Measurements from ENCODE around the gene BICC1.
A peak's percentile ranks its signal among the peaks of the same experiment; 100 is the strongest.

The BICC1 gene

DNA sequence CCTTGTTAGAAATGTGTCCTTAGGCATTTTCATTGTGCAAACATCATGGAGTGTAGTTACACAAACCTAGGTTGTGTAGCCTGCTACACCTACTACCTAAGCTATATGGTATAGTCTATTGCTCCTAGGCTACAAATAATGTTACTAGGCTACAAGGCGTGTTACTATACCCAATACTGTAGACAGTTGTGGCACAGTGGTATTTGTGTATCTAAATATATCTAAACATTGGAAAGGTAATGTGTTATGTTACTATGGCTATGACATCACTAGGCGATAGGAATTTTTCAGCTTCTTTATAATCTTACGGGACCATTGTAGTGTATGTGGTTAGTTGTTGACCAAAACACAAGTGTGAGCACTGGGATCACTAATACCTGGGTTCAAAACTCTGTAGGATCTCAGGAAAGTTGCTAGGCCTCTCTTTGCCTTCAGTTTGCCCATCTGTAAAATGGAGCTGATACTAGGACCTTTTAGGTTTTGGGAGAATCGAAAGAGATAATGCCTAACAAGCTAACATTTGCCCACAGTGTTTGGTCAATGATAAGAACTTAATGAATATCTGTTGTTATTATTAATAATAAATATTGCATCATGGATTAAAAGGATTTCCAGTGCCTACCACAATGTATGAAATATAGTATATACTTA is 2.7 kb downstream of the BICC1 start:
- DNase-seq = no peak

DNA sequence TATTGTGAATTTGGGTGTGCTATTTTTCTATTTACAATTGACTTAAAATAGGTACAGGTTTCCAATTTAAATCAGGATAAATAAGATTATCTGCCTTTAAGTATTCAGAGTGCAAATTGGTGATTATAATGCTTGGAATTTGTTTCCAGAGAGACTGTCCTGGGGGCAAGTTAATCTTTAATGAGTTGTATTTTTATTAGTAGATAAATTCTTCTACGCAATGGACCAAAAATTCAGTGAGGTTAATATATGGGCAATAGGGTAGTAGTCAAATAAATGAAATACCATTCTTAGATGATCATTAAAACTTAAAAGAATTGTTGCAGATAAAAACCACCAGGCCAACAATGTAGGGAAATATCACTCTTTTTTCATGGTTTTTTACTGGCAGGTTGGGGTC is 3.4 kb downstream of the BICC1 start:
- no peak for DNase-seq

DNA sequence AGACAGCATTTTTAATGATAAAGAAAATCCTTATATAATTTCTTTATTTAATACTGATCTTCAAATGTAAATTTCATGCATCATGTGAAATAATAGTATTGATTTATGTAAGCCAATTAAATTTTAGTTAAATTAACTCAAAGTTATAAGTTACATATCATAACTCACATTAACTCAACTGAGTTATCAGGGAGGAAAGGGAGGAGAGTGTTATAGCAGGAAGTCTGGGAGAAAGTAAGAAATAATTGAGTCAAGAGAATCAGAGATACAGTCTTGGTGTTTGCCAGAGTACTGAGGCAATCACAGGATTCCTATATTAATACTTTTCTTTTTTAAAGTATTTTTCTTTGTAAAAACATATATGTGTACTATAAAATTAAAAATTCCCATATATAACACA is 4.0 kb downstream of the BICC1 start:
- no peak for DNase-seq

DNA sequence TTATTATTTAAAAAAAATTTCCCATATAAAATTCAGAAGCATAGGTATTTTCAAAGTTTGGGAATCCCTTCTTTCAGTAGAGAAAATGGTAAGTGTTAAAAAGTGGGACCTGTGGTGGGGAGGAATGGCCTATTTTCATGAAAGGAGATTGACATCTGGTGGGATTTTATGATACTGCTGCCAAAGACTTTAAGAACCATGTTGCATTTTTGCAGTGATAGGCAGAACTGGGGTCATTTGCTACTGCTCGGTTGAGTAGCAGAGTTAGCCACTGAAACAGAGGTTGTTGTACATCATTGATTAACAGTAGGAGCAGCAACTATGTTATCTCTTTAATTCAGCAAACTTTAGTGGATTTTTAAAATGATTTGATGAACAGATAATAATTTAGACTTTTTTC is 4.4 kb downstream of the BICC1 start:
- no peak for DNase-seq

DNA sequence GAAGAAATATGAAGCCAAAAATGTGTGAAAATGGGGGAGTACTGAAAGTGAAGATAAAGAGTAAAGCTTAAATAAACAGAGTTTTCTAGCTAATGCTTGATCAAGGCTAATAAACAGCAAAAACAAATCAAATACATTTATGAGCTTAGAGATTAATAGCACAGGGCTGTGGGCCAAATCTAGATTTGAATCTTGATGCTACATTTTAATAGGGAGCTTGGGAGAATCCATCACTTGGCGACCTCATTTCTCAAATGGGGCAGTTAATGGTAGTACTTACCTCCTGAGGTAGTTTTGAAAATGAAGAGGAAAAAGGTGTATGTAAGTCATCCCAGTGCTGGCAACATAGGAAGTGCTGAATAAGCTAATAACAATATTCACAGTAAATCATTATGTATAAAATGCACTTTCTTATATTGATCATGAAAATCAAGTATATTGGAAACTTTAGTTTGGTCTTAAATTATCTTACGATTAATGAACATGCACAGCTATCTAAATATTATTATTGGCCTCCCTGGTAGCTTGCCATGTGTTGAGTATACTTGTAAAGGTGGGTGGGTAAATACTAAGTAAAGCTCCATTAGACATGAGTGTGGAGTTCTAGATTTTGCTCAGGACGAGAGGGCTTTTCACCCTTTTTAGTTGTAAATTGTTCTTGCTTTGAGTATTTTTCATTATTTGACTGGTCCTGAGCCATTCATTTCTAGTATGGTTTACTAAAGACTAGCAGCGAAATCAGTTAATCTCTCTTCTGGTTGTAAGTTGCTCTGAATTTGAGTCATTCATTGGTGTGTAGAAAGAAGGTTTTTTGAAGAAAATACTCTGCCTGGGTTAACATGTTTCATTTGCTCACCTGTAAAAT is 5.1 kb downstream of the BICC1 start:
- DNase-seq = no peak

DNA sequence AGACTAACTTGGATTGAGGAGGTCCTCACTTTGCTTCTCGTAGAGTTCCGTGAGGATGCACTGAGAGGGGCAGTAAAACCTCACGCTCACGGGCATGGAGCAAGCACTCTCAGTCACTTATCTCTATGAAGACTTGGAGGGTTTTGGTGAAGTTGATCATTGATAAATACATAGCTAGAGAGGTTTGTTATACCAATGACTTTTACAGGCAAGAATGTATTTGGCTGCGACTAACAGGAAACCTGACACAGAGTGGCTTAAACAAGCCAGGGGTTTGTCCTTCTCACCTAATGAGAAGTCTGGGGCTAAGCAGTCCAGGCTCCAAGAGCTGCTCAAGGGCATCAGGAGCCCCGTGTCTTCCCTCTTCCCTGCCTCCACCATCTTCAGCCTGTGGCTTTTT is 6.1 kb downstream of the BICC1 start:
- no peak for DNase-seq

DNA sequence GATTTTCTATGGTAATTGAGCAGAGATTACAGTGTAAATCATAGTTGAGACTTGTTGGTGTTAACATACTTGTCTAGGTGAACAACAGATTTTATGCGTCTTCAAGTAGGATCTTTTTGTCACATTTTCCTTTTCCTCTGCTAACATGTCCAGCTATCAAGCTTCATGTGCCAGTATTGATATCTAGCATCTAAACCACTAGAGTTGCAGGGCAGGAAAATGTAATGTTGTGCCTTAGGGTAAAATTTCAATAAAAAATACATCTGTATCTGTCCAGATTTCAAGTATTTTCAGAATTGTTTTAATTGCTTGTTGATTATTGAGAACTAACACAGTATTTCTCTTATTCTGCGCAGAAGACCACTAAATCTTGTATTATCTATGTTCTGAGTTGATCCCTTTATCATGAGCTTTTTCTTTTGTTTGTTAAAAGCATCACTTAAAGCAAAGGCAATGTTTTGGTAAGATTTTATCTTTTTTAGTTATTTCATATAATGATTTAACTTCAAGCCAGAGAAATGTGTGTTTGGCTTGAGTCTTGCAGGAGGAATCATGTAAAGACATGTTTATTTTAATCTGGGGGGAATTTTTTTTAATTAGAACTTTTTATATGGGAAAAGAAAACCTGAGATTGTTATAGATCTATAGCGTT is 16.5 kb downstream of the BICC1 start:
- no peak for DNase-seq

DNA sequence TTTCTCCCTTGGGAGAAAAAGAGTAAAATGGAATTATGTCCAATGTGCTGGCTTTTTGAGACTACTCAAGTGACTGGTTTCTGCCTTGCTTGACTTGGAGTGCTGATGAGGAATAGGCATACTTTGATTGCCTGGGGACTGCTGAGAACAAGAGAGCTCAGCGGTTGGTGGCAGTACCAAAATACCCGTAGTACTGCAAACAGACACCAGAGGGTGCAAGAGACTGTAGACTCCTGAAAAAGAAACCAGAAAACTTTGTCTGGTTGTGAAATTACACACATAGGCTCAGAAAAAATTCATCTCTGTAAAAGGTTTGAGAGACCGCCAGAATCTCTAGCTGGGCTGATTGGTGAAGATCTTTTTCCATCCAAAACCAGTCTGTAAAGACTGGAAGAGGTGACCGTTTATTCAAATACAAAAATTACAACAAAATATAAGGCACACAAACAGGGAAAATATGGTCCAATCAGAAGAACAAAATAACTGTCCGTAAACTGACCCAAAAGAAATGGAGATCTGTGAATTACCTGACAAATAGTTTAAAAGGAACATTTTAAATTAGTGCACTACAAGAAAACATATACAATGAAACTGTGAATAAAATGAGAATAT is 18.5 kb downstream of the BICC1 start:
- DNase-seq = peak; percentile 21

DNA sequence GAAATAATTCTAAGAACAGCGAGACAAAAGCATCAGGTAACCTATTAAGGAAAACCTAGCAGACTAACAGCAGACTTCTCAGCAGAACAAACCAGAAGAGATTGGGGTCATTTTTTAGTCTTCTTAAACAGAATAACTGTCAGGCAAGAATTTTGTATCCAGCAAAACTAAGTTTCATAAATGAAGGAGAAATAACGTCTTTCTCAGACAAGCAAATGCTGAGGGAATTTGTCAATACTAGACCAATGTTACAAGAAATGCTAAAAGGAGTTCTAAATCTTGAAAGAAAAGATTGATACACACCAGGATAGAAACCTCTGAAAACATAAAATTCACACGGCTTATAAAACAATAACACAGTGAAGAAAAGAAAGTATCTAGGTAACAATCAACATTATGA is 22.6 kb downstream of the BICC1 start:
- DNase-seq = no peak

DNA sequence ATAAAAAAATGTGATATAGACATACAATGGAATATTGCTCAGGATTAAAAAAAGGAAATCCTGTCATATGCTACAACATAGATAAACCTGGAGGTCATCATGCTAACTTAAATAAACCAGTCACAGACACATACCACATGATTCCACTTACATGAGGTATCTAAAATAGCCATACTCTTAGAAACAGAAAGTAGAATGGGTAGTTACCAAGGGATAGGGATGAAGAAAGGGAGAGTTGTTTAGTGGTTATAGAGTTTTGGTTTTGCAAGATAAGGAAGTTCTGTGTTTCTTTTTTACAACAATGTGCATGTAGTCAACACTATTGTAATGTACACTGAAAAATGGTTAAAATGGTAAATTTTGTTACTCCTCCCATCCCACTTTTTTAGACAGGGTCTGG is 30.5 kb downstream of the BICC1 start:
- DNase-seq = no peak

DNA sequence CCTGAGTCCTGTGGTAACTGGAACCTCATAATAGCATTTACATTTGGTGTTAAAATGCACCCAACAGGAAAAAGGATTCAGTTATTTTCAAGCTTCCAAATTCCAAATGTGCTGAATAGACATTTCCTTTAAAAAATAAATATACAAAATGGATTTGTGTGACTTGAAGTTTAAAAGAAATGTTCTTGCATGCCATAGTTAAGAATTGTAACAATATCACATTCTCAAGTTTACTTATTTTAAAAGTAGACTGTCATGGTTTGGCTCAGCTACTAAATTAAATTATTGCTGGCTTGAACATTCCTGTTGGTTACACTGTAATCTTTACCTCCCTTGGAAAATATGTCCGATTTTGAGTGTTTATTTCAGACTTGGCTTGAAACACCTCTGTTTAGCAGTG is 31.5 kb downstream of the BICC1 start:
- no peak for DNase-seq

DNA sequence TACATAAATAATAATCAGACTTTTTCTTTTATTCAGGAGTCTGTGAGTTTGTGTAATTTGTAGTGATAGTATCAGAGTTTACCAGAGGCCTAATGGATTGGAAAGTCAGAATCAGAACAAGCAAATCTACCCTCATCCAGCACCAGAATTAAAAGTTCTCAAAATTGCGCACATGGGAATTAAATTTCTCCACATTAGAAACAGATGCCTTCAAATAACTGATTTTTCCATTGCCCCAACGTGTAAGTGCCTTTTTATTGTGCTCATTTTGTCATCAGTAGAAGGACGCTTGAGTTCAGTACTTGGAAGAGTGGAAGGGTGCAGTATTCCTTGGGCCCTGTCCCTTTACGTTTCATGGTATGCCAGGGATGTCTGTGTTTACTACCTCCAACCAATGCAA is 32.8 kb downstream of the BICC1 start:
- no peak for DNase-seq

DNA sequence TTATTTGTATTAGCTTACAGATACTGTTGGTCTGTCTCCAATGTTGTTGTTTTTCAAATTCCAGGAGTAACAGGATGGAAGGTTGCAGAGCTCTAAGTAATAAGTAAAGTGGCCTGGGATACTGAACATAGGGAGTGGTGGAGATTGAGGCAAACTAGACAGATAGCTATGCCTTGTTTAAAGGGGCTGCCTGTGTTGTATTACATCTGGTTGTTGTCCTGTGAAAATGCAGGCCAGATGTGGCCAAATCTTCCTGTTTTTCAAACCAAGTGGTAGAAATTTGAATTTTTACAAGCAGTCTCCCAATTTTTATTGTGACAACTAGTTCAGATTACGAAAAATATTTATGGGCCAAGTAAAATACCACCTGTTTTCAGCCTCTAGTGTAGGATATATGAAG is 33.5 kb downstream of the BICC1 start:
- no peak for DNase-seq

DNA sequence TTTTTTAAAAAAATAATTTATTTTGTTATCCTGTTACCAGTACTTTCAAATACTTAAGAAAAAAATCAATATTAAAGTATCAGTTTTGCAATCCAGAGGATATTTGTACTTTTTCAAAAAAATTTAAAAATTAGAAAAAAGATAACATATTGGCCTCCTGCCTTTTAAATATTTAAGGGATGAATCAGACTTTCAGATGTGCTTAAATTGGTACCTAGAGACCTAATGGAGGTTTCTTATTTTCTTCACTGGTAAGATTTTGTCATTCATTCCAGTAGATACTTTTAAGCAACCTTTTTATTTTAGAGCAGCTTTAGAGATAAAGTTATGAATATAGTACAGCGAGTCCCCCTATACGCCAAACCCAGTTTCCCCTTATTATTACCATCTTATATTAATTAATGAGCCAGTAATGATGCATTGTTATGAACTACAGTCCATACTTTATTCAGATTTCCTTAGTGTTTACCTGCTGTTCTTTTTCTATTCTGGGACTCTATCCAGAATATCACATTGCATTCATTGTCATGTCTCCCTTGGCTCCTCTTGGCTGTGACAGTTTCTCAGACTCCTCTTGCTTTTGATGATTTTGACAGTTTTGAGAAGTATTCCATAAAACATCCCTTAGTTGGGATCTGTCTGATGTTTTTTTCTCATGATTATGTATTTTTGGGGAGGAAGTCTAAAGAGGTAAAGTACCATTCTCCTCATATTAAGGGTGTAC is 34.2 kb downstream of the BICC1 start:
- DNase-seq = no peak

DNA sequence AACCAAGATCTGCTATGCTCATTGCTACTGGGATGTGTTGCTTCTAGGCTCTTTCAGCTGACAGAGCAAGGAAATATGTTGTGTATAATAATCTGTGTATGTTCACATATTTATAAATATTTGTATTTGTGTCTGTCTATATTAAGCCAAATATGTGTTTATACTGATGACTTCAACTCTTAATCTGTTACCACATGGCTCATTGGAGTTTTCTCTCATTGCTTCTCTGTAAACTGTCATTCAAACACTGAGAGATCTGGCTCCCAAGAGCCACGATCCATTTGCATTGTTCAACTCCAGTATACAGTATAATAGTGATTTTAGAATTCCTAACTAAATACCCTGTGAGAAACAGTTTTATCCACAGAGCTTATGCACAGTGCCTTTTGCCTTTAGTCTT is 35.3 kb downstream of the BICC1 start:
- DNase-seq = no peak

DNA sequence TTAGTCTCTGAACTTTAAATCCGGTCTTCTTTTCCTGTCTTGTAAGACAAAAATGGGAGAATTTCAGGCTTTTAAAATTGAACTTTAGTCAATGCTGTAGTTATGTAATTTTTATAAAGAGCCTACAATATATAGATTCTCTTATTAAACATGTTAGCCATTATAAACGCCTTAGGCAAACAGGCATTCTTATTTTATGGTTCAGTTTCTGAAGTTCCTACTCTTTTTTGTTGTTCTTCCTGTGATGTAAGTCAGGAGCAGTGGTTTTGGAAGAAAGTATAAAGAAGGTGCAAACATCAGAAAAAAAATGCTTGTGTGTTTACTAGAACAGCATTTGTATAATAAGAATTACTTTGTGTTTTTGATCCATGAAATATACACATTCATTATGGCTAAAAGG is 41.6 kb downstream of the BICC1 start:
- no peak for DNase-seq

DNA sequence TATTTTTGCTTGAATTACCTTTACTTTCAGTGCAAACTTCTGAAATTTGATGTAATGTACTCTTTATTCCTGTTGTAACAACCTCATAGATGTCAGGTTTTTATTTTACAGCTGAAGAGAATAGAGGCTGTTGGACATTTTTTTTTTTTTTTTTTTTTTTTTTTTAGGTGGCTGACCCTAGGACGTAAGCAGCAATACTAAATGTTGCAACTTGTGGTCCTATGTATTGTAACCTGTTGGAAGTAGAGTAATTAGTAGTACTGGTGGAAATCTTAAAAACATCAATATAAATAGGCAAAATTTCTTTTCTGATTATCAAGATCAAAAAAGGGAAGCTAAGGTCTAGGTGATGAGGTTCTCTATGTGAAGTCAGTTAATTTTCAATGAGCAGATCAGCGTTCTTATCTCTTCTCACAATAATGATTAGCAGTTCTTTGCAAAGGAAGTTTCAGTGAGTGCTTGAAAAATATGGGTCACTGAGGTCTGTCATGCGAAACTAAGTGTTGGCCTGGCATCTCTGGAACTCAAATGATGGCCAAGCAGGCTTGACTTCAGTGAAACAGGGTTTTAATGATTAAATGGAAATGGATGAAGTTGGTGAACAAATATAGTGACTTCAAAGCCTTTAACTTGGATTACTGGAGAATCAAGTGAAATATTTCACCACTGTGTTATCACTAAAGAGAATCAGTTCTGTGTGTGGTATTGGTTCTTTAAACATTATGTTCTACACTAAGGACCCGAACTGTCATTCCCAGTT is 42.7 kb downstream of the BICC1 start:
- no peak for DNase-seq

DNA sequence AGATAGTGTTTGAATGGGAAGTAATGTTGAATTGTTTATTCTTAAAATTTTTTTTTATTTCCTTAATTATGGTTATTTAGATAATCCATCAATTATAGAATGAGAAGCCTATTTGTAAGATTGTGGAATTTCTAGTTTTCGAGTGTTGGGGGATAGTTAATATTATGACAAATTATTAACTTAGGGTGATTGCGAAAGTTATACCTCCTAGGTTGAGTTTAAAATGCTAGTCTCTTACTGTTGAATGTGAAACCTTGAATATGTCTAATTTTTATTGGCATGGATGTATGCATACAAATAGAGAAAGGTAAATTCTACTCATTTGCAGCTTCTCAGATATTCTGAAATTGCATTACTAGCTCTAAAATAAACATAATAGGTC is 43.2 kb downstream of the BICC1 start:
- no peak for DNase-seq

DNA sequence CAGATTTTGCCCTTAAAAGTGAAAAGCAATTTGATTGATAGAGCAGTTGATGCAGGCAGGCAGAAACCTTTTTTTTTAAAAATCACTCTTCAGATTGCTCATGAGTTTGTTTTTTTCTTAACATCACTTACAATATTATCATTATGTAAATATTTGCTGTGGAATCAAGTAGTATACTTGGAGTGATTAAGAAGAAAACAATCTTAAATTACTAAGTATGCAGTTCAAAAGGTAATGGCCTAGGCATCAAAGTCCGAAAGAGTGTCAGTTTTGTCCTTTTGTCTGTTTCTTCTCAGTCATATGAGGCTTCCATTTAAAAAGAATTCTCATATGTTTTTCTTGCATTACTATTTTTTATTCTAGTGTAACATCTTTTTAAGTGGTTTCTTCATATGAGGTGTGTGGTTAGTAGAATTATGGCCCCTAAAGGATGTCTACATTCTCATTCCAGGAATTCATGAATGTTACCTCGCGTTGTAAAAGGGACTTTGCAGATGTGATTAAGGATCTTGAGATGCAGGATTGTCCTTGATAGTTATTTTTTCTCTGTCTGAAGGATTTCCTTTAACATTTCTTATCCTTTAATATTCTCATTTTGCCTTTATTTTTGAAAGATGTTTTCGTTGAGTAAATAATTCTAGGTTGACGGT is 44.0 kb downstream of the BICC1 start:
- DNase-seq = no peak

DNA sequence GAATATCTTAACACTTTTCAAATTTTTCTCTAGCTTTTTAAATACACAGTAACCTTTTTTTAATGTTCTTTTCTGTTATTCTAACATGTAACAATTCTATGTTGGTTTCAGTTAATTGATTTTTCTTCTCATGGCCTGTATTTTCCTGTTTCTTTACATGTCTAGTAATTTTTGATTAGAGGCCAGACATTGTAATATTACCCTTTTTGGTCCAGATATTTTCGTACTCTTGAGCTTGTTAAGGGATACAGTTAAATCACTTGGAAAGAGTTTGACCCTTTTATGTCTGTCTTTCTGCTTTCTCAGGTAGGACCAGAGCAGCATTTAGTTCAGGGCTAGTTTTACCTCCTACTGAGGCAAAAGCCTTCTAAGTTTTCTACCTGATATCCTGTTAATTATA is 45.0 kb downstream of the BICC1 start:
- no peak for DNase-seq

DNA sequence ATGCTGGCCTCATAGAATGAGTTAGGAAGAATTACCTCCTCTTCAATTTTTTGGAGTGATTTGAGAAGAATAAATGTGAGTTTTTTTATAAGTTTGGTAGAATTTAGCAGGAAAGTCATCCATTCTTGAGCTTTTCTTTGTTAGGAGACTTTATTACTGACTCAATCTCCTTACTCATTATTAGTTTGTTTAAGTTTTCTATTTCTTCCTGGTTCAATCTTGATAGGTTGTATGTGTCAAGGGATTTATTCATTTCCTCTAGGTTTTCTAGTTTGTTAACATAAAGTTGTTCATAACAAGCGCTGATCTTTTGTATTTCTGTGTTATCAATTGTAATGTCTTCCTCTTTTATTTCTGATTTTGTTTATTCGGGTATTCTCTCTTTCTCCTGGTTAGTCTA is 47.4 kb downstream of the BICC1 start:
- no peak for DNase-seq

DNA sequence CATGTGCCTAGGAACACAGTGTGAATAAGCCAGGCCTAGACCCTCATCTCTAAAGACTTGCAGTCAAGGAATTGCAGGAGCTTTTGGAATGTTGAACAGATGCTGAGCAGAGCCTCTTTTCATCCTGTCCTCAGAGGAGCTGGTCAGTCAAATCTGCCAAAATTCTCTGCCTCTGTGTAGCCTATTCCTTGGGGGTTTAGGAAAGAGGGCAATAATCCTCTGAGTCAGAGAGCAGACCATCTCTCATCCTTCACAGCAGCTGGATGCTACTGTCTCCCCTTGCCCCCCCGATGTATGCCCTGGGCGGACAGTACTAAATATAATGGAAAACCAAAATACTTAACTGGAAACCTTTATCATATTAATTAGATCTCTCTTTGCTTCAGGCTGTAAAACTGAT is 52.6 kb downstream of the BICC1 start:
- DNase-seq = no peak
